Upper lobe of right lung (tissue), 1 donor: ENCODE results near the gene TCP11. TPM values are rescaled to one million over a fixed set of nuclear protein-coding genes. Genes with fewer than 3 reads are reported as not detected.

Source experiments
- ATAC-seq: fragments of 200-7000 bp; cut with Tn5 transposase; one replicate; pipeline ENCODE4 v1.9.1; 2020; ENCODE audit warnings: mild to moderate bottlenecking, moderate library complexity
- DNase-seq: peaks from one replicate; pipeline ENCODE4 v3.0.0-alpha.2; 2020
- H3K27ac ChIP-seq: fragments of 200-600 bp; one replicate; pipeline ENCODE4 v1.8.0; 2022
- H3K27me3 ChIP-seq: fragments of 200-600 bp; one replicate; pipeline ENCODE4 v1.8.0; 2022; ENCODE audit warnings: mild to moderate bottlenecking
- H3K36me3 ChIP-seq: fragments of 200-600 bp; one replicate; pipeline ENCODE4 v1.8.0; 2022
- H3K4me1 ChIP-seq: fragments of 200-600 bp; one replicate; pipeline ENCODE4 v1.8.0; 2022
- H3K4me3 ChIP-seq: fragments of 200-600 bp; one replicate; pipeline ENCODE4 v1.8.0; 2022; ENCODE audit warnings: mild to moderate bottlenecking
- H3K9me3 ChIP-seq: fragments of 200-600 bp; one replicate; pipeline ENCODE4 v1.8.0; 2022
- CTCF ChIP-seq: fragments of 200-600 bp; IDR thresholded peaks from one replicate; pipeline ENCODE4 v1.8.0; 2022; ENCODE audit warnings: antibody characterized with exemption
- intact Hi-C: fragments of 100-400 bp; cut with DNase I; formaldehyde crosslinking; loops from one replicate; pipeline ENCODE4 v1.11.0; 2022
- total RNA-seq: library from RNA; stranded (reverse); fragmentation: NEBNext Ultra II Directional; extraction: Animal tissue kit (Norgen Biotek cat#: 25700); gene quantifications from one replicate; pipeline ENCODE4 v1.2.1, GENCODE V29; 2021
- donor health status: DM: no; HTN: yes; CAD: no; lungs with severe emphysema.

Gene TCP11
- total RNA-seq, 1 donor from 2014 or later = not detected

DNA sequence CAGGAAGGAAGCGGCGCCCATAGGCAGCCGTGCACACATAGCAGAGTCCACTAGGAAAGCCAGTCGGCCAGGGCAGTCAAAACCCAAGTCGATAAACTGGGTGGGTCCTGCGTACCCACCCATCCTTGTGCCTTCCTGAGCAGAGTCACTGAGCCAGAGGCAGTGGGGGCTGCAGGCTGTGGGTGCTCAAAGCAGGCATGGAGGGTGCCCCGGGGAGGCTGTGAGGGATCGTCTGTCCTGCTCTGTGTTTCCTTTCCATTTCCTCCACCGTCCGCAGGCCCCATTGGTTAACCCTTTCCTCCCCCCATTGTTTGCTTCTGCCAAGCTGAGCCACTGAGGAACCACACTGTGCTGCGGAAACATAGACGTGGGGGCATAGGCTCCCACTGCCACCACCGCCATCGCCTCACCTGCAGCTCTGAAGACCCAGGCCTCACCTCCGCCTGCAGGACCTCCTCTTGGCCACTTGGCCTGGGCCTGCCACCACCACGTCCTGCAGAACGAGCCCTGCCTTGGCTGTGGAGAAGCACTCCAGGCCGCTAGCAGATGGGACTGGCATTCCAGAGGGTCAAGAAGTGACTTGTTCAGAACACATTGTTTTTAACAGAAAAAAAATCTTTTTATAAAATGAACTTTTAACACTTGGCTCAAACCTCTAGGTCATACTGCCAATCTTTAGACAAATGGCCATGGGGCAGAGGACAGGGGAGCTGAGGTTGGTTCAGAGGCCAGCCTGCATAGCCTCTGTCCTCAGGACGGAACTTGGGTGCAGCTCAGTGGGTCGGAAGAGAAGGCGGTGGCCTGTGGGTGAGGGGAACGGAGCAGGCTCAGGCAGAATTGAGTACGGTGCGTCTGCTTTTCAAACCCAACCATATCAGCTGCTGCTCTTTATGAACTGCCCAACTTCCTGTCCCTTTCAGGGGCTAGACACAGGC, 52.6 kb downstream of the TCP11 start:
- H3K27me3 ChIP-seq = no peaks in the 10 kb centered on the region
- DNase-seq (peak; percentile 63), ATAC-seq (no peak)
- peak; percentile 14 for TF ChIP-seq CTCF
- peaks cover 76% of the 10 kb centered on the region for H3K36me3 ChIP-seq
- intact Hi-C loops = no loop called here
- H3K9me3 ChIP-seq = no peaks in the 10 kb centered on the region
- peak overlapping the region; percentile 55 for H3K27ac ChIP-seq
- no peak overlapping the region for H3K4me3 ChIP-seq
- H3K4me1 ChIP-seq = peaks cover 33% of the 10 kb centered on the region

DNA sequence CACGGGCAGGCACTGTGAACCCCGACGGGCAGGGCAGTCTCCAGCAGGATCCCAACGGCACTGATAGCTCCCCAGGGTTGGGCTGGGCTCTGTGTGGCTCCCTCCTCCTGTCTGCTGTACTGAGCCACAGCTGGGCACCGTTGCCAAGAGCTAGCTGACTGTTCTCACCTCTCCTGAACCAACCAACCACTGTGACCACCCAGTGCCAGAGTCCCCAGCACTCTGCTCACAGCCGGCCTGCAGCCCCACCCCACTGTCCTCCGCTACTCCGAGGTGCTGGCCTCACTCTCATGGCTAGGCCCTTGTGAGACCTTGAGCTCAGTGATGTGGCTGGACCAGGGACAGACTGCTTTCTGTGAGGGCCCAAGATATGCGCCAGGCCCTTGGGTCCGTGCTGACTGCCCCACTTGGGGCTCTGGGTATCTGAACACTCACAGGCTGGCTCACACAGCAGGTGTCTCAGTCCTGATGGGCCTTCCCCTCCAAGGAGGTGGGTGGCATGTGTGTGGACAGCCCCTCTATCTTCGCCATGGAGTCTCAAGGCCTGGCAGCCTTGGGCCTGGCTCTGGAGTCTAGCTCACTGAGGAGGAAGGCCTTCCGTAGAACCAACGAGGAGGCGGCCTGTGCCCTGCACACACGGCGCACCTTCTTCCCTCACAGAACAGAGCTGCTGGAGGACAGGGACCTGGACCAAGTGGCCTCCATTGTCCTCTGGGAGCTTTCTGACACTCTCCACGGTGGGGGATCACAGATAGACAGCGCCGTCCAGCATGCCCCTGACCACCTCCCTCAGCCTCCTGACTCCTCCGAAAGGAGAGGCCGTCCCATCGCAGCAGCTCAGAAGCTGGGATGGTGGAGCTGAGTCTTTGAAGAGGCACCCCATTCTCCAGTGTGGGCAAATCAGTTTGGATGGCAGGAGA, 53.5 kb downstream of the TCP11 start:
- Histone ChIP-seq H3K9me3 (no peaks in the 10 kb centered on the region), H3K36me3 (peaks cover 85% of the 10 kb centered on the region), H3K4me1 (peaks cover 24% of the 10 kb centered on the region), H3K27me3 (no peaks in the 10 kb centered on the region), H3K27ac (peak overlapping the region; percentile 17), H3K4me3 (no peak overlapping the region)
- ATAC-seq (no peak), DNase-seq (peak; percentile 59)
- no peak for TF ChIP-seq CTCF
- intact Hi-C loops = no loop called here

GRCh38 chr6:35086636-35087360, 54.3 kb downstream of the TCP11 start:
- no peak for ATAC-seq
- no peaks in the 10 kb centered on the region for H3K9me3 ChIP-seq
- intact Hi-C loops = no loop called here
- H3K36me3 ChIP-seq = peaks cover 93% of the 10 kb centered on the region
- H3K27me3 ChIP-seq = no peaks in the 10 kb centered on the region
- no peak overlapping the region for H3K27ac ChIP-seq
- no peak for TF ChIP-seq CTCF
- DNase-seq = peak; percentile 51
- peaks cover 17% of the 10 kb centered on the region for H3K4me1 ChIP-seq
- H3K4me3 ChIP-seq = no peak overlapping the region

GRCh38 chr6:35086282-35086632, 54.9 kb downstream of the TCP11 start:
- Histone ChIP-seq H3K4me1 (peaks cover 19% of the 10 kb centered on the region), H3K27me3 (no peaks in the 10 kb centered on the region), H3K36me3 (peaks cover 95% of the 10 kb centered on the region), H3K9me3 (no peaks in the 10 kb centered on the region), H3K4me3 (no peak overlapping the region), H3K27ac (no peak overlapping the region)
- no peak for TF ChIP-seq CTCF
- intact Hi-C loops = no loop called here
- ATAC-seq (no peak), DNase-seq (no peak)
